Activated CD4-positive, alpha-beta T cell treated with anti-CD3 and anti-CD28 coated beads for 36 hours (primary cell): ENCODE measurements around the gene IFIT2. TPM values are rescaled to one million over a fixed set of nuclear protein-coding genes. Genes with fewer than 3 reads are reported as not detected.
"Not testable (repeated sequence)": the region's sequence is repeated elsewhere in the genome, so short reads cannot be mapped to it uniquely, and the experiment has no call there.

Experiments used
- ATAC-seq: fragments of 200-7000 bp; cut with Tn5 transposase; one replicate; pipeline ENCODE4 v1.10.0; 2021; ENCODE audit warnings: mild to moderate bottlenecking, moderate library complexity
- CTCF ChIA-PET: fragments of 350-600 bp; sonication (Branson Sonifier 250); formaldehyde crosslinking; loops from one replicate; lab custom pipeline; 2021; ENCODE audit warnings: antibody characterized with exemption; lab: Charles Lee
- POLR2A ChIA-PET: fragments of 350-600 bp; sonication (Branson Sonifier 250); formaldehyde crosslinking; loops from one replicate; lab custom pipeline; 2021; ENCODE audit warnings: antibody characterized with exemption, inconsistent platforms; lab: Charles Lee
- DNase-seq: peaks from one replicate; pipeline ENCODE4 v3.0.0-alpha.2; 2020
- H3K27ac Mint-ChIP-seq: one replicate; pipeline ENCODE4 v1.8.0; 2021; ENCODE audit warnings: mixed read lengths
- H3K27me3 Mint-ChIP-seq: one replicate; pipeline ENCODE4 v1.8.0; 2021; ENCODE audit warnings: mixed read lengths
- H3K36me3 Mint-ChIP-seq: one replicate; pipeline ENCODE4 v1.8.0; 2021; ENCODE audit warnings: low read depth, mixed read lengths
- H3K4me1 Mint-ChIP-seq: one replicate; pipeline ENCODE4 v1.8.0; 2021; ENCODE audit warnings: mixed read lengths
- H3K4me3 Mint-ChIP-seq: one replicate; pipeline ENCODE4 v1.8.0; 2021; ENCODE audit warnings: mild to moderate bottlenecking, moderate library complexity, mixed read lengths
- H3K9me3 Mint-ChIP-seq: one replicate; pipeline ENCODE4 v1.8.0; 2021; ENCODE audit warnings: low read depth, mixed read lengths
- intact Hi-C, 2 experiments: fragments of 100-400 bp; cut with DNase I in 1 of 2; cut with micrococcal nuclease in 1 of 2; formaldehyde crosslinking; loops; one replicate each; pipeline versions ENCODE4 v1.14.2 to v1.15.1; 2022 to 2024; cut with DNase I, micrococcal nuclease
- total RNA-seq, 2 experiments: library from RNA; stranded (reverse); gene quantifications; one replicate each; pipeline ENCODE4 v1.2.3, GENCODE V29; 2021

IFIT2 gene
- total RNA-seq, 2 experiments from 2014 or later: 38.2 to 43.5 TPM

DNA sequence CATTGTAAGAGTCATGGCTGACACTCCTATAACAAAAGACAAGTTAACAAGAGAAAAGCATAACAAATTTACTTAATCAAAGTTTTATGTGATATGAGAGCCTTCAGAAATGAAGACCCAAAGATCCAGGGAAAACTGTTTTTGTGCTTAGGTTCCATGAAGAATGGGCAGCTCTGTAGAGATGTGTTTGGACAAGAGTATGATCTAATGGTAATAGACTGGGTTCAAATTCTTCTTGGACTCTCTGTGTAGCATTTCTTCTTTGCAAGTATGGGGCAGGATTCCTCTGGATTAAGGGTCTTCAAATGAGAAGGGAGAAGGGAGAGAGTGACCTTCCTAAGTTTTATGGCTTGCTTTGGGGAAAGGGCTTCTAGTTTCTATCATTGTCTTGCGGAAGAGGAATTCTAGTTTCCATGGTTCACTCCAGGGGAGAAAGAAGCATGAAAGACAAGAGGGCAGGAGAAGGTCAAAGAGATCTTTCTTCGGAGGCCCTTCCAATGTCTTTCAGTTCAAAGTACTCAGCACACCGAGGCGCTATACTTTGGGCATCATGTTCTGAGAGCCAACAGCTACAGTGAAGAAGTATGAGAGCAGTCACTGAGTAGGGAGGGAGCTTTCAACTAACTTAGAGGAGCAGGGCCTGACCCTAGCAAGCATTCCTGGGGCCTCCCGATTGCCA lies 41.4 kb downstream of the IFIT2 start:
- Mint-ChIP-seq H3K36me3 (peaks cover 21% of the 10 kb centered on the region), H3K27ac (no peak overlapping the region), H3K4me3 (no peak overlapping the region), H3K4me1 (peaks cover 7% of the 10 kb centered on the region), H3K9me3 (no peaks in the 10 kb centered on the region), H3K27me3 (peaks cover 12% of the 10 kb centered on the region)
- intact Hi-C loops: no loop called here
- POLR2A ChIA-PET: no interaction called here
- ATAC-seq (no peak), DNase-seq (no peak)
- CTCF ChIA-PET: no interaction called here

DNA sequence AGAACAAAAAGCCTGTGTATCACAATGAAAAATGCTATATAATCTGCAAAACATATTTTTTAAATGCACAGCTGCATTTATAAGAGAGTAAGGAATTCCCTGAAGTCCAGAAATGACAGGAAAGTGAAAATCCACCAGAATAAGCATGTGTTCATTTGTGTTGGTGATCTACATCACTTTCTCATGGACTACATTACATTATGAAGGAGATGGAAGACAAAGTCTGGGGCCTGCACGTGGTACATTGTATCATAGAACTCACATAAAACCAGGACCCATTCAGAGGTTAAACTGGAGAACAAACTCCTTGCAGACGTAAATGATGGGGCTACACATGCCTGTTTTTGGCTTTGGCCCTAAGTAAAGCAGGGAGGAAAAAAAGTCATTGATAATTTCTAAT lies 42.3 kb downstream of the IFIT2 start:
- POLR2A ChIA-PET: no interaction called here
- no peak overlapping the region for H3K27ac Mint-ChIP-seq
- peaks cover 13% of the 10 kb centered on the region for H3K27me3 Mint-ChIP-seq
- H3K36me3 Mint-ChIP-seq: peaks cover 13% of the 10 kb centered on the region
- no peaks in the 10 kb centered on the region for H3K9me3 Mint-ChIP-seq
- H3K4me1 Mint-ChIP-seq: peaks cover 9% of the 10 kb centered on the region
- no peak overlapping the region for H3K4me3 Mint-ChIP-seq
- no peak for DNase-seq
- ATAC-seq: no peak
- intact Hi-C loops: no loop called here
- CTCF ChIA-PET: no interaction called here

DNA sequence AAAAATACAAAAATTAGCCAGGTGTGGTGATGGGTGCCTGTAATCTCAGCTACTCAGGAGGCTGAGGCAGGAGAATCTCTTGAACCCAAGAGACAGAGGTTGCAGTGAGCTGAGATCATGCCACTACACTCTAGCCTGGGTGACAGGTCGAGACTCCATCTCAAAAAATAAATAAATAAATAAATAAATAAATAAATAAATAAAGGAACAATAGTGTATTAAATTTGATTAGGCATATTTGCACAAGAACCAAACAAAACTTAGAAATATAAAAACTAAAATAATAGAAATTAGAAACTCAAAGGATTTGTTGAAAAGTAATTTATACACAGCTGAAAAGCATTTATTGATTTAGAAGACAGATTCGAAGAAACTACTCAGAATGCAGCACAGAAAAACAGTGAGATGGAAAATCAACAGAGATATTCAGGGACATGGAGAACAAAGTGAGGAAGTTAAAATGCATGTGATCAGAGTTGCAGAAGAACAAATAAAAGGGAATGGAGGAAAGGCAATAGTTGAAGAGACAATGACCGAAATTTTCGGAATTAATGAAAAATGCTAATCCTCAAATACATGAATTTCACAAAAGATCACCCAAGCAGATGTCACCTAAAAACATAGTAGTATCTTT lies 43.6 kb downstream of the IFIT2 start:
- H3K36me3 Mint-ChIP-seq: peaks cover 3% of the 10 kb centered on the region
- DNase-seq: no peak
- H3K27me3 Mint-ChIP-seq: peaks cover 17% of the 10 kb centered on the region

DNA sequence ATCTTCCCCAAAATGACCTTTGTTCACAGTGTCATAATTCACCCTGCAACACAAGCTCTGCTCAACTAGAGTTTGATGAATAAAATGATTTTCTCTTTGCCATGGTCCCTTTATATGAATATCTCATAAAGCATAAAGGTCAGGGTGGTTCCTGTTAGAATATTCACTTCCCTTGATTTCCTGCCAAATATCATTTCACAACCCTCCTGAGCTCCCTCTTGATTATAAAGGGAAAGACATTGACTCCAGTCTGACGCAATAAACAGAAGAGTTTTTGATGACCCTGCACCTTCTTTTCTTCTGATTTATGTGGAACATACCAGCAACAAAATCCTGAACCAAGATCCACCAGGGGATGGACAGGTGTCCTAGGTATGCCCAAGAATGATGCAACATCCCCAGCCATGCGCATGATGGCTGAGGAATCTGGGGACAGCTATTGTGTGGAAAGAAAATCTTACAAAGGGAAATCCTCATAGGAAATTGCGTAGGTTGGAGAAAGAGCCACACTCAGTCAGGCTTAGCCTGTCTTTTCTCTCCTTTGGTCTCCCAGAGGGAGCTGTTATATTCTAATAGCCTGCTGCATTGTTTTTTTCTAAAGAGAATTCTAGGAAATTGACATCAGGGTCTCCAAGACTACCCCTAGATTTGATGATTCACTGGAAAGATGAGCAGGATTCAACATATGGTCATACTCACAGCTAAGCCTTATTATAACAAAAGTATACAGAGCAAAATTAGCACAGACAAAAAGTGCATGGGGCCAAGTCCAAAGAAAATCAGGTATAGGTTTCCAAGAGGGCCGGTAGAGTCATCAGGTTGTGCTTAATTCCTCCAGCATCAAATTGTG lies 44.8 kb downstream of the IFIT2 start:
- ChIA-PET POLR2A (interaction anchor here (0.7 kb wide), 1 partner anchor 14 kb away, joined by 3 read pairs; no protein-coding TSS in a partner anchor), CTCF (interaction anchor here (0.7 to 2.0 kb wide), 3 partner anchors 22 to 68 kb away, joined by 3 to 8 read pairs (median 4); partner anchors contain the start of gene IFIT5)
- H3K27me3 Mint-ChIP-seq: peaks cover 18% of the 10 kb centered on the region
- DNase-seq: no peak
- H3K36me3 Mint-ChIP-seq: no peaks in the 10 kb centered on the region
- peaks cover 21% of the 10 kb centered on the region for H3K4me1 Mint-ChIP-seq
- ATAC-seq: no peak
- no peak overlapping the region for H3K4me3 Mint-ChIP-seq
- no peaks in the 10 kb centered on the region for H3K9me3 Mint-ChIP-seq
- intact Hi-C loops: no loop called here
- no peak overlapping the region for H3K27ac Mint-ChIP-seq

More for the DNA sequence above, 43.6 kb downstream of the IFIT2 start:
- CTCF ChIA-PET: interaction anchor here (0.8 to 2.0 kb wide), 2 partner anchors 23 to 69 kb away, joined by 4 to 8 read pairs; partner anchors contain the start of gene IFIT5
- H3K4me3 Mint-ChIP-seq: no peak overlapping the region
- intact Hi-C loops: no loop called here
- H3K4me1 Mint-ChIP-seq: peaks cover 10% of the 10 kb centered on the region
- no peak overlapping the region for H3K27ac Mint-ChIP-seq
- POLR2A ChIA-PET: no interaction called here
- no peaks in the 10 kb centered on the region for H3K9me3 Mint-ChIP-seq
- no peak for ATAC-seq

DNA sequence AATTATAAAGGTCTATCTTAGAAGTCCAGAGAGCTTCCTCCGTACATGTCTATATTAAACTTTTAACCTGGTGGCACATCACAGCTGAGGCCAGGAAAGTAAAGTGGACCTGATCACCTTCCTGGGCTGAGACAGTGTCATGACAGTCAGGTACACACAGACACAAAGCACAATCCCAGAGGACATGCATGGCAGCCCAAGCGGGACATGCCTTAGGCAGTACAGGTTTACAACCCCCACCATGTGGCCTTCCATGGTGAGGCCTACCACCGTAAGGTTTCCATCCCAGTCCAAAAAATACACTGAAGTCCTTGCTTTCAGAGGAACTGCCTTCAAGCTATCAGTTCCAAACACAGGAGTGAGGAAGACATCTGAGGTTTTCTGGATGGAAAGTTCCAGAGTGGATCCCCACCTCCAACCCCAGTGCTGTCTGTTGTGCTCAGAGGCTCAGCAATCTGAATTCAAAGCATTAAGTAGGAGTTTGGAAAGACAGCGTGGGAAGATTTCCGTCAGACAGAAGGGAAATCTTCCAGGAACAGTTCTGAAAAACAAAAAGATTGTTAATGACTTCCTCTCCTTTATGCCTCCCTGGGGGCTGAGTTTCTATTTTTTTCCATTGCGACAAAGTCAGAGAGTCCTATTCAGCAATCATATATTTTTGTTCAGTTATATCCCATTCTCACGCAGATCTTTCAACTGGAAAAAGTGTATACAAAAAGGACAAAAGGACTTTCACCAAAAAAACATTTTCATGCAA lies 46.0 kb downstream of the IFIT2 start:
- Mint-ChIP-seq H3K4me1 (peaks cover 28% of the 10 kb centered on the region), H3K27me3 (peaks cover 20% of the 10 kb centered on the region), H3K27ac (no peak overlapping the region), H3K4me3 (no peak overlapping the region), H3K36me3 (no peaks in the 10 kb centered on the region), H3K9me3 (no peaks in the 10 kb centered on the region)
- ChIA-PET CTCF (interaction anchor here (0.6 to 2.0 kb wide), 3 partner anchors 21 to 73 kb away, joined by 3 to 8 read pairs (median 6); no protein-coding TSS in a partner anchor), POLR2A (no interaction called here)
- intact Hi-C loops: no loop called here
- no peak for DNase-seq
- ATAC-seq: no peak

DNA sequence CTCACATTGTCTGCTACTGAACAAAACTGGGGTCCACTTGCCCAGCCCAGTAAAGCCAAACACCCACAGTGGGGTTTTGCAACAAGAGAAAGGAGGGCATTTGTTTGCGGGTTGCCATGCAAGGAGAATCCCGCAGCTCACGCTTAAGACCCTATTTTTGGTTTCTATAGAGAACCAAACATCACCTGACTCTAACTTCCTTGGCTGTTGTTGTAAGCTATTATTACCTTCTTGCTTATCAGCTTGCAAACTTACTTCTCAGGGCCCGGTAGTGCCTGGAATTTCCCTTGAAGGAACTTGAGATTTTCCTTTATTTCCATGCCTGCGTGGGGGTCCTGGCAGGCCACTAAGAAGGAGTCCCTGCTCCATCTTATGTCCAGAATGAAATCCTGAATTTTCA lies 46.6 kb downstream of the IFIT2 start:
- ATAC-seq (no peak), DNase-seq (no peak)
- Mint-ChIP-seq H3K4me3 (no peak overlapping the region), H3K27me3 (peaks cover 16% of the 10 kb centered on the region), H3K4me1 (peaks cover 28% of the 10 kb centered on the region), H3K36me3 (no peaks in the 10 kb centered on the region), H3K9me3 (no peaks in the 10 kb centered on the region), H3K27ac (no peak overlapping the region)
- ChIA-PET POLR2A (no interaction called here), CTCF (interaction anchor here (0.6 kb wide), 1 partner anchor 64 kb away, joined by 3 read pairs; no protein-coding TSS in a partner anchor)
- intact Hi-C loops: no loop called here

DNA sequence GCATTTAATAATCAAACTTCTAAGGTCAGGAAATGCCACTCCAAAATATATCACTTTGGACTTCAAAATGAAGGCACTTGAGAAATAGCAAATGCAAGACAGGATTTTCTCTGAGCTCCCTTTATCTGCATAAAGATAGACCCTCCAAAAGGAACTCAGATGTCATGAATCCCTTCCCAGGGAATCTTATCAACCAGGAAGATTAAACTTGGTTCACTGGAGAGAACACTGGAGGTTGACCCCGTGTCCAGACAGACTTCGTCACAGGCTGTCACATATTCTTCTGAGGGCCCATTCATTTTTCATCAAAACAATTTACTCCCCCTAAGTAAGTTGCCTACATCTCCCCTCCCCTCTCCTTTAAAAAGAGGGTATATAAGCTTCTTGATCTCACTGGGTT lies 47.1 kb downstream of the IFIT2 start:
- Mint-ChIP-seq H3K36me3 (no peaks in the 10 kb centered on the region), H3K4me1 (peaks cover 28% of the 10 kb centered on the region), H3K9me3 (peaks cover 2% of the 10 kb centered on the region), H3K27ac (no peak overlapping the region), H3K27me3 (peaks cover 17% of the 10 kb centered on the region), H3K4me3 (no peak overlapping the region)
- intact Hi-C loops: no loop called here
- CTCF ChIA-PET: interaction anchor here (0.6 kb wide), 1 partner anchor 64 kb away, joined by 3 read pairs; no protein-coding TSS in a partner anchor
- no peak for DNase-seq
- POLR2A ChIA-PET: no interaction called here
- ATAC-seq: no peak

DNA sequence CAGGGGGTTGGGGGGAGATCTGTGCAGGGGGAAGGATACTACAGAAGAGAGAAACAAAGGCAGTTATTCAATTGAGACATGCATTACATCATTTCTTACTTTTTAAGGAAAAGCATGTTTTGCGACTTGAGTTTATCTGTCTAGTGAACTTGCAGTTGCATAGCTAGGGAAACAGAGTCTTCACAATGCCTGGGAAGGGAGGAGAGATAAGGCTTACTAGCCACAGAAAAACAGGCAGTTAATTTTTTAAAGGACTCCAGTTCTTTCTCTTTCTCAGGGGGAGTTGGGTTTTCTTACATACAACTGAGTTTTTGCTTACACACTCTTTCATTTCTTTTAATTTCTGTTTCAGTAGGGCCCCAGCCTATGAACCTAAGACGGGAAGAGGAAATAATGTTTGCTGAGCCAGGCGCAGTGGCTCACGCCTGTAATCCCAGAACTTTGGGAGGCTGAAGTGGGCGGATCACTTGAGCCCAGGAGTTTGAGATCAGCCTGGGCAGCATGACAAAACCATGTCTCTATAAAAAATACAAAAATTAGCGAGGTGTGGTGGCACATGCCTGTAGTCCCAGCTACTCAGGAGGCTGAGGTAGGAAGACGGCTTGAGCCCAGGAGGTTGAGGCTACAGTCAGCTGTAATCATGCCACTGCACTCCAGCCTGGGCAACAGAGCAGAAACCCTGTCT lies 48.9 kb downstream of the IFIT2 start:
- POLR2A ChIA-PET: interaction anchor here (1.1 kb wide), 1 partner anchor 18 kb away, joined by 4 read pairs; no protein-coding TSS in a partner anchor
- H3K27me3 Mint-ChIP-seq: peaks cover 17% of the 10 kb centered on the region
- H3K4me3 Mint-ChIP-seq: not testable (repeated sequence)

DNA sequence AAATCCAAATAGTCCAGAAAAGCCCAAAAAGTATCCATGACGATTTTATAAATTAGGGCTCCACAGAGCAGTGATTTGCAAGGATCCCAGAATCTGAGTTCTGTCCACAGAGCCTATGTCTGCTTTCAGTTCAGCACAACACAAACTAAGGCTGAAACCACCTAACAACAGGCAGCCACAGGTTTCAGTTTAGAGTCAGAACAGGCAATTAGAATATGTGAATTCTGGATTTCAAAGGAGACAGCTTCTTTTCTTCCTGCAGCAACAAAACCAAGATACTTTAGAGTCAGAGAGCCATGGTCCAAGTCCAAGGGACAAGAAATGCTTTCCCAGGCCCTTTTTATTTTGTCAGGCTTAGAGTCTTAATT lies 49.5 kb downstream of the IFIT2 start:
- Mint-ChIP-seq H3K27me3 (peaks cover 15% of the 10 kb centered on the region), H3K27ac (no peak overlapping the region), H3K36me3 (peaks cover 2% of the 10 kb centered on the region), H3K4me1 (peaks cover 28% of the 10 kb centered on the region), H3K9me3 (peaks cover 5% of the 10 kb centered on the region), H3K4me3 (no peak overlapping the region)
- ChIA-PET CTCF (interaction anchor here (2.2 kb wide), 1 partner anchor 18 kb away, joined by 8 read pairs; no protein-coding TSS in a partner anchor), POLR2A (interaction anchor here (1.1 kb wide), 1 partner anchor 19 kb away, joined by 4 read pairs; no protein-coding TSS in a partner anchor)
- ATAC-seq (peak; percentile 84), DNase-seq (peak; percentile 43)
- intact Hi-C loops: loop anchor here in 1 of 2 experiments (1.0 kb wide), 1 partner anchor 19 kb away; no protein-coding TSS in a partner anchor

More for the DNA sequence above, 48.9 kb downstream of the IFIT2 start:
- peak; percentile 51 for ATAC-seq
- peaks cover 28% of the 10 kb centered on the region for H3K4me1 Mint-ChIP-seq
- not testable (repeated sequence) for H3K27ac Mint-ChIP-seq, H3K36me3 Mint-ChIP-seq, DNase-seq, H3K9me3 Mint-ChIP-seq
- intact Hi-C loops: loop anchor here in 1 of 2 experiments (1.0 kb wide), 1 partner anchor 18 kb away; no protein-coding TSS in a partner anchor
- CTCF ChIA-PET: interaction anchor here (2.2 kb wide), 1 partner anchor 19 kb away, joined by 8 read pairs; no protein-coding TSS in a partner anchor
